Urothelium cell line (cell line): ENCODE results near the gene DNAAF3.

Experiments
- DNase-seq: peaks from one replicate; pipeline ENCODE4 v3.0.0; 2011; ENCODE audit warnings: low spot score, mixed read lengths
- FAIRE-seq: peaks from 2 replicates; lab custom pipeline; 2011; peaks lifted over from hg19 to GRCh38; lab: Jason Lieb, UNC

Gene DNAAF3

GRCh38 chr19:55118401-55118991, 47.9 kb downstream of the DNAAF3 start:
- DNase-seq (peak; percentile 40), FAIRE-seq (peak; percentile 17)

- FAIRE-seq (peak; percentile 72), DNase-seq (peak; percentile 99)
These were observed 48.6 kb downstream of the DNAAF3 start for GRCh38 chr19:55117663-55118391.

GRCh38 chr19:55116859-55117662, 49.4 kb downstream of the DNAAF3 start, which contains the start of gene PPP1R12C:
Gene PPP1R12C (minus strand): TSS chr19:55117637. CDS start chr19:55117543, 94 bp downstream.
- FAIRE-seq (no peak), DNase-seq (no peak)

- FAIRE-seq (no peak), DNase-seq (peak; percentile 67)
These were observed 50.1 kb downstream of the DNAAF3 start for GRCh38 chr19:55116232-55116858.

GRCh38 chr19:55115446-55116065, 50.9 kb downstream of the DNAAF3 start:
- DNase-seq (no peak), FAIRE-seq (no peak)

GRCh38 chr19:55114566-55115145, 51.8 kb downstream of the DNAAF3 start:
- no peak for FAIRE-seq
- no peak for DNase-seq

- DNase-seq: peak; percentile 70
- FAIRE-seq: no peak
These were observed 52.8 kb downstream of the DNAAF3 start for GRCh38 chr19:55113570-55114039.

GRCh38 chr19:55112777-55113569, 53.4 kb downstream of the DNAAF3 start:
- DNase-seq (no peak), FAIRE-seq (no peak)

- no peak for DNase-seq
- FAIRE-seq: no peak
These were observed 54.1 kb downstream of the DNAAF3 start for GRCh38 chr19:55112246-55112776.

- FAIRE-seq: no peak
- no peak for DNase-seq
These were observed 55.1 kb downstream of the DNAAF3 start for GRCh38 chr19:55111238-55111831.

GRCh38 chr19:55109527-55110291, 56.7 kb downstream of the DNAAF3 start:
- DNase-seq (no peak), FAIRE-seq (no peak)
